Panc1 (cell line): ENCODE data around the gene HCAR2.
"Not testable (repeated sequence)": the region's sequence is repeated elsewhere in the genome, so short reads cannot be mapped to it uniquely, and the experiment has no call there.

Experiments used
- SIN3A ChIP-seq: IDR thresholded peaks from 2 replicates; pipeline ENCODE4 v1.6.1; 2012; ENCODE audit warnings: low read depth, mild to moderate bottlenecking, low read length, moderate library complexity, borderline replicate concordance; ENCODE audit not compliant: insufficient read depth
- TF ChIP-seq, protein P1 (sequence below): fragments of 450-650 bp; IDR thresholded peaks from 2 replicates; pipeline ENCODE4 v1.5.1; 2017; ENCODE audit warnings: mild to moderate bottlenecking

DNA sequence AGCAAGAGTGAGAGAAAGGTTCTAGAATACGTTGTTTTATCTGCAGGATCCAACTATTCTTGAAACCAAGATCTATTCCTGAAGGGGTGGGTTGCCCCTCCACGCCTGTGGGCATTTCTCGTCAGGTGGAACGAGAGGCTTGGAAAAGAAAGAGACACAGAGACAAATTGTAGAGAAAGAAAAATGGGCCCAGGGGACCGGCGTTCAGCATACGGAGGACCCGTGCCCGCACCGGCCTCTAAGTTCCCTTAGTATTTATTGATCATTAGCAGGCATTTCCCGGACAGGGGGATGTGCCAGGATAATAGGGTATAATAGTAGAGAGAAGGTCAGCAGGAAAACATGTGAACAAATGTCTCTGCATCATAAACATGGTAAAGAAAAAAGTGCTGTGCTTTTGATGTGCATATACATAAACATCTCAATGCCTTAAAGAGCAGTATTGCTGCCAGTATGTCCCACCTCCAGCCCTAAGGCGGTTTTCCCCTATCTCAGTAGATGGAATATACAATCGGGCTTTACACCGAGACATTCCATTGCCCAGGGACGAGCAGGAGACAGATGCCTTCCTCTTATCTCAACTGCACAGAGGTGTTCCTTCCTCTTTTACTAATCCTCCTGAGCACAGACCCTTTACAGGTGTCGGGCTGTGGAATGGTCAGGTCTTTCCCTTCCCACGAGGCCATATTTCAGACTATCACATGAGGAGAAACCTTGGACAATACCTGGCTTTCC lies 47.8 kb upstream of the HCAR2 start:
- TF ChIP-seq, protein P1, sequence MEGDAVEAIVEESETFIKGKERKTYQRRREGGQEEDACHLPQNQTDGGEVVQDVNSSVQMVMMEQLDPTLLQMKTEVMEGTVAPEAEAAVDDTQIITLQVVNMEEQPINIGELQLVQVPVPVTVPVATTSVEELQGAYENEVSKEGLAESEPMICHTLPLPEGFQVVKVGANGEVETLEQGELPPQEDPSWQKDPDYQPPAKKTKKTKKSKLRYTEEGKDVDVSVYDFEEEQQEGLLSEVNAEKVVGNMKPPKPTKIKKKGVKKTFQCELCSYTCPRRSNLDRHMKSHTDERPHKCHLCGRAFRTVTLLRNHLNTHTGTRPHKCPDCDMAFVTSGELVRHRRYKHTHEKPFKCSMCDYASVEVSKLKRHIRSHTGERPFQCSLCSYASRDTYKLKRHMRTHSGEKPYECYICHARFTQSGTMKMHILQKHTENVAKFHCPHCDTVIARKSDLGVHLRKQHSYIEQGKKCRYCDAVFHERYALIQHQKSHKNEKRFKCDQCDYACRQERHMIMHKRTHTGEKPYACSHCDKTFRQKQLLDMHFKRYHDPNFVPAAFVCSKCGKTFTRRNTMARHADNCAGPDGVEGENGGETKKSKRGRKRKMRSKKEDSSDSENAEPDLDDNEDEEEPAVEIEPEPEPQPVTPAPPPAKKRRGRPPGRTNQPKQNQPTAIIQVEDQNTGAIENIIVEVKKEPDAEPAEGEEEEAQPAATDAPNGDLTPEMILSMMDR: not testable (repeated sequence)
- not testable (repeated sequence) for TF ChIP-seq SIN3A
